Fibroblast of lung (primary cell): Measurements from ENCODE around the gene OCIAD1.

ENCODE experiments used
- CTCF ChIP-seq, 2 donors: IDR thresholded peaks in 1 of 2; conservative IDR thresholded peaks in 1 of 2; 1 replicate in 1 of 2; 2 replicates in 1 of 2; pipeline ENCODE4 v1.5.1; 2011 to 2012; ENCODE audit warnings: low read length in 2 of 2, control low read depth in 1 of 2, inconsistent platforms in 1 of 2, low read depth in 1 of 2, mild to moderate bottlenecking in 1 of 2
- EZH2 ChIP-seq: IDR thresholded peaks from 2 replicates; pipeline ENCODE4 v1.5.1; 2012; ENCODE audit warnings: low read length, control low read depth, mild to moderate bottlenecking; ENCODE audit errors: missing control alignments

- TF ChIP-seq CTCF (conservative IDR thresholded peaks at IDR 0.05 in 1 of 2, IDR thresholded peaks at IDR 0.05 in 1 of 2; ENCODE audit: low read depth in 1 of 2, low read length in 2 of 2) (no peak), EZH2 (no peak)
These were observed 1.7 kb downstream of the OCIAD1 start for GRCh38 chr4:48832571-48832970.
